Body of pancreas (tissue), 4 donors: ENCODE results near the gene UROS.

Experiments
- CTCF ChIP-seq, 7 experiments: fragments of 450-650 bp in 4 of 7; fragments of 200-600 bp in 3 of 7; sonication (generic) in 3 of 7; IDR thresholded peaks; one replicate each; pipeline ENCODE4 v1.5.1; 2016 to 2019; ENCODE audit warnings: antibody characterized with exemption in 7 of 7
- POLR2A ChIP-seq, 3 donors: fragments of 450-650 bp; IDR thresholded peaks; one replicate each; pipeline ENCODE4 v1.6.1; 2016; ENCODE audit warnings: antibody characterized with exemption in 3 of 3, mild to moderate bottlenecking in 2 of 3

- no peak for TF ChIP-seq CTCF (IDR thresholded peaks at IDR 0.05)
- TF ChIP-seq POLR2A (IDR thresholded peaks at IDR 0.05) = no peak
Observed at GRCh38 chr10:125802131-125802530, 20.9 kb downstream of the UROS start.
